Posterior vena cava (tissue), 2 donors: ENCODE measurements around the gene OCLN. TPM values are rescaled to one million over a fixed set of nuclear protein-coding genes. Genes with fewer than 3 reads are reported as not detected.
"Not testable (repeated sequence)": the region's sequence is repeated elsewhere in the genome, so short reads cannot be mapped to it uniquely, and the experiment has no call there.

Experiments
- DNase-seq: peaks from one replicate; pipeline ENCODE4 v3.0.0-alpha.2; 2020; ENCODE audit warnings: low spot score
- intact Hi-C, 2 donors: fragments of 100-400 bp; cut with DNase I; formaldehyde crosslinking; loops; one replicate each; pipeline versions ENCODE4 v1.14.1 to v1.14.2; 2022 to 2023
- long read RNA-seq, 2 donors: library from polyadenylated mRNA; unstranded; transcript quantifications; one replicate each; pipeline ENCODE4 v2.0.0, GENCODE V29; 2020 to 2021
- total RNA-seq, 2 donors: library from RNA; stranded (reverse); fragmentation: NEBNext Ultra II Directional; extraction: Animal tissue kit (Norgen Biotek cat#: 25700); gene quantifications; one replicate each; pipeline ENCODE4 v1.2.1, GENCODE V29; 2021
- donor health status: DM: yes; HTN: yes; CAD: no.
- donor health status: DM: yes; HTN: yes; CAD: no.

The OCLN gene, protein sequence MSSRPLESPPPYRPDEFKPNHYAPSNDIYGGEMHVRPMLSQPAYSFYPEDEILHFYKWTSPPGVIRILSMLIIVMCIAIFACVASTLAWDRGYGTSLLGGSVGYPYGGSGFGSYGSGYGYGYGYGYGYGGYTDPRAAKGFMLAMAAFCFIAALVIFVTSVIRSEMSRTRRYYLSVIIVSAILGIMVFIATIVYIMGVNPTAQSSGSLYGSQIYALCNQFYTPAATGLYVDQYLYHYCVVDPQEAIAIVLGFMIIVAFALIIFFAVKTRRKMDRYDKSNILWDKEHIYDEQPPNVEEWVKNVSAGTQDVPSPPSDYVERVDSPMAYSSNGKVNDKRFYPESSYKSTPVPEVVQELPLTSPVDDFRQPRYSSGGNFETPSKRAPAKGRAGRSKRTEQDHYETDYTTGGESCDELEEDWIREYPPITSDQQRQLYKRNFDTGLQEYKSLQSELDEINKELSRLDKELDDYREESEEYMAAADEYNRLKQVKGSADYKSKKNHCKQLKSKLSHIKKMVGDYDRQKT
- total RNA-seq: 1 to 10 TPM; 1.9 TPM
- long read RNA-seq, donor 1: 0 reads
- long read RNA-seq, donor 2, partial matches to known transcripts: 0 of 1 reads
- long read RNA-seq, donor 2, other reads (novel, unspliced or antisense): 0 of 1 reads

DNA sequence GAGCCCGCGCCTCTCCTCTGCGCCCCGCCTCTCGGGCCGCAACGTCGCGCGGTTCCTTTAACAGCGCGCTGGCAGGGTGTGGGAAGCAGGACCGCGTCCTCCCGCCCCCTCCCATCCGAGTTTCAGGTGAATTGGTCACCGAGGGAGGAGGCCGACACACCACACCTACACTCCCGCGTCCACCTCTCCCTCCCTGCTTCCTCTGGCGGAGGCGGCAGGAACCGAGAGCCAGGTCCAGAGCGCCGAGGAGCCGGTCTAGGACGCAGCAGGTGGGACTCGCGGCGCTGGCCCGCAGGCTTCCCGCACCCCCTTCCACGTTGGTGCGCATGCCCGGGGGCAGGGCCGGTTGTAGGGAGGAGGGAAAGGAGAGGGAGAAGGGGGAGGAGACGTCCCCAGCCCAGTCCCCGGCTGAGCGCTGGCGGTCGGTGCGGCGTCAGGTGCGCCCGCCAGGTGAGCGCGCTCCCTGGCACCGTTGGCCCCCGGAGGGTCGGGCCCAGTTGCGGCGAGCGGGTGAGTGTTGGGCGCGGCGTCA lies at the start of gene OCLN:
OCLN (plus strand) TSS at position 400 of the 532 bp plus-strand sequence. CDS start 11,455 bp downstream, outside the sequence.
- DNase-seq: peak; percentile 82
- intact Hi-C loops: no loop called here

GRCh38 chr5:69444127-69444754 lies 48.3 kb upstream of the OCLN start:
- DNase-seq: no peak
- intact Hi-C loops: no loop called here

- DNase-seq: no peak
- intact Hi-C loops: no loop called here
Measured at GRCh38 chr5:69449511-69449910, 43.1 kb upstream of the OCLN start.

DNA sequence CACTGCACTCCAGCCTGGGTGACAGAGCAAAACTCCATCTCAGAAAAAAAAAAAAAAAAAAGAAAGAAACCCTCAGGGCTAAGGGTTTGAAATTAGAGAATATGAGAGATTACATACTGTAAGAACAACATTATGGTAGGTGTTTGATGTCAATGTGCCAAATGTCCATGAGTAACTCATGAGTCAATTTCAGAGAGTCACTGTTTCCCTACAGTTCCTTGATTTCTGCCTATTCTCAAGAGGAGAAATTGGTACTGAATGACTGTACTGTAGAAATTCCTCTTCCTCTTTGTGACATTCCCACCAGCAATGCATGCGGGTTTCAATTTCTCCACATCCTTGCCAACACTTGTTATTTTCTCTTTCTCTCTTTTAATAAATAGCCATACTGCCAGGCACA lies 42.5 kb upstream of the OCLN start:
- DNase-seq: no peak
- intact Hi-C loops: no loop called here

GRCh38 chr5:69450527-69450926 lies 42.1 kb upstream of the OCLN start:
- intact Hi-C loops, DNase-seq: not testable (repeated sequence)

DNA sequence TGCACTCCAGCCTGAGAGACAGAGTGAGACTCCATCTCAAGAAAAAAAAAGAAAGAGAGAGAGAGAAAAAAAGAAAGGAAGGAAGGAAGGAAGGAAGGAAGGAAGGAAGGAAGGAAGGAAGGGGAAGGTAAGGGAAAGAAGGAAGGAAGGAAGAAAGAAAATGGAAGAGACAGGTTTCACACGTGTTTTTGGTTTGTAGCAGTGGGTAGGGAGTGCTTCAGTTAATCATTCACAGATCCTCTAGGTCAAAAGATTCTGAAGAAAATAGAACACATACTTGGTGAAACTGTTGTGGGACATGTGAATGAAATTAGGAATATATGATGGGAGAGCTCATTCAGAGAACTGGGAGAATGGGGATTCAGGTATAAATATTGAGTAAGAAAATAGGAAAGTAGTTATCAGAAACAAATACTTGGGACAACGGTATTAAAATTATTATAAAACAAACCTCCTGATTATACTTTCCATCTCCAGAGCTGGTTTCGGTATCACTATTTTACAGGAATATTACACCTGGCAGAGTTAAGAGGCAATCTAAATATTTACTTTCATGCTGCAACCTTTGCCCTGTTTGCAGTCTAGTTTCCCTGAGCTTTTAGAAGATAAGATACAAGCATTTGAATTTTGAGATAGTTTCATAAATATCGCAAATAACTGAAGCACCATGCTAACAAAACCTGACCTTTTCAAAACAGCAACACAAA lies 40.5 kb upstream of the OCLN start:
- intact Hi-C loops: no loop called here

GRCh38 chr5:69453487-69453886 lies 39.1 kb upstream of the OCLN start:
- DNase-seq, intact Hi-C loops: not testable (repeated sequence)

More for the DNA sequence above, 40.5 kb upstream of the OCLN start:
- no peak for DNase-seq

DNA sequence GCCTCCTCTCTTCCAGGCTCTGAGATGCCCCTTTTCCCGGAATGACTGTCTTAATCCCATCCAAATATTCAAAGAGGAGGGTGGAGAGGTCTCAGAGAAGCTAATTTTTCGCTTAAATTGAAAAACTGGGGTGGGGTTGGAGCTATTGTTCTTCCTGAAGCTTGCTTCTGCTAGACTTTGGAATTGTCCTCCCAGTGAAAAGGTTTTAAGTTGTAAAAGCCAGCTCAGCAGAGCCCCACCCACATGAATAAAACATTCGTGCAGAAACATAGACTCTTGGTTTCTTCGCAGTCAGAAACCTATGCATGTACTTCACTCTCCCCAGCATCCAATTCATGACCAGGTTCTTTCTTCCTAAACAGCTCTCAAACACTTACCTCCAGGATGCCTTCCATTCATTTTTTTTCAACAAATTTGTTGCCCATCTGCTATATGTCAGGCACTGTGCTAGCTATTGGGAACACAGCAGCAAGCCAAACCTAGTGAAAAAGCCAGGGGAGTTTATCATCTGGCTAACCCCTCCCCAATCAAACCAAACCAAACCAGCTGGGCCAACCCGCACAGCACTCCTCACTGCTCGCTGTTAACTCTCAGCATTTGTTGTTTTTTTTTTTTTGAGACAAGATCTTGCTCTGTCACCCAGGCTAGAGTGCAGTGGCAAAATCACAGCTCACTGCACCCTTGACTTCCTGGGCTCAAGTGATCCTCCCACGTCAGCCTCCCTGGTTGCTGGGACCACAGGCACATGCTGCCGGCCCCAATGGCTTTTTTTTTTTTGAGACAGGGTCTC lies 37.9 kb upstream of the OCLN start:
- intact Hi-C loops: loop anchor here in 1 of 2 donors (2.0 kb wide), 1 partner anchor 14 kb away; no protein-coding TSS in a partner anchor
- no peak for DNase-seq

- DNase-seq: not testable (repeated sequence)
- intact Hi-C loops: loop anchor here in 1 of 2 donors (2.0 kb wide), 1 partner anchor 15 kb away; no protein-coding TSS in a partner anchor
Measured at GRCh38 chr5:69455428-69455988, 37.1 kb upstream of the OCLN start.

DNA sequence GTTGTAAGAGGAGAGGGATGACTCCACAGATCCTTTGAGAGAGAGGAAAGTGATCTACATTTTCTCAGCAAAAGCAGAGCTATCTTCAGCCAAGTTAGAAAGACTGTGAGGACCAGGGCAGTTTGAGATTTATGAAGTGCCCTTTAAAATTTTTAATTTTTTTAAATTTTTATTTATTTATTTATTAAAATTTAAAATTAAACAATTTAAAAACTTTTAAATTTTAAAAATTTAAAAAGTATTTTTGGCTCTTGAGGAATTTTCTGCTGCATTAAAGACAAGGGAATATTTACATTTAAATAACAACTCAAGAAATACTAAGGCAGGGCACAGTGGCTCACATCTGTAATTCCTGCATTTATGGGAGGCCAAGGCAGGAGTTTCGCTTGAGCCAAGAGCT lies 30.4 kb upstream of the OCLN start:
- no peak for DNase-seq
- intact Hi-C loops: no loop called here

DNA sequence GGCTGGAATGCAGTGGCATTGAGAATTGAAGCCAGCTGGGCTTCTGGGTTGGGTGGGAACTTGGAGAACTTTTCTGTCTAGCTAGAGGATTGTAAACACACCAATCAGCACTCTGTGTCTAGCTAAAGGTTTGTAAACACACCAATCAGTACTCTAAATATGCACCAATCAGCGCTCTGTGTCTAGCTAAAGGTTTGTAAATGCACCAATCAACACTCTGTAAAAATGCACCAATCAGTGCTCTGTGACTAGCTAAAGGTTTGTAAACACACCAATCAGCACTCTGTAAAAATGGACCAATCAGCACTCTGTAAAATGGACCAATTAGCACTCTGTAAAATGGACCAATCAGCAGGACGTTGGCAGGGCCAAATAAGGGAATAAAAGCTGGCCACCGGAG lies 26.2 kb upstream of the OCLN start:
- DNase-seq, intact Hi-C loops: not testable (repeated sequence)

DNA sequence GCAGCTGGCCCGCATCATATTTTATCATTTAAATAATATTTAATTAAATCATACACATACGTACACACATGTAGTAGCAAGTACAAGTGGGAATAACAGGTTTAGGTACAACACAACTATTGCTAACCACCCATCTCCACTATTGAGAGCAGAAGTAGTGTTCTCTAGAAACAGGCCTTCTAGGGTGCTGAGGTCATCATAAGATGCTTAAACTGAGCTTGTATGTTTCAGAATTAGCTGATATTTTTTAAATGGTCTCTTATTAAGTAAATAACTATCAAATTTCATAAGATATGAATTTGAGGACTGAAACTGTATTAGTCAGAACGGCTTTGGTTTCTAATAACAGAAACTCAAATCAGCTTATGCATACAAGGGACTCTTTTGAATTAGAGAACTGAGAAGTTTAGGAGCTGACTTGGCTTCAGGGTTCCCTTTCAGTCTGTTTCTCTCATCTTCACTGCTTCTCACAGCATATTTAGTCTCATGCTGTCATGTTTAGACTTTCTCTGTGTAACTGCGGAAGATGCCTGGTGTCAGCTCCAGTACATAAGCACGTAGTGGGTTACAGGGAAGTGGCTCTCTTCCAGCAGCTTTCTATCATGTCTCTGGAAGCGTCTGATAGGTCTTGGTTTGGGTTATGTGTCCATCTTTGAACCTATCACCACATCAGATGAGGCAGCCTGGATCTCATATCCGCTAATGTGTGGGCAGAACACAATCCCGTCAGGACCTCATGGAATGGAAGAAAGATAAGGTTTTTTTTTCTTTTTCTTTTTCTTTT lies 25.0 kb upstream of the OCLN start:
- no peak for DNase-seq
- intact Hi-C loops: no loop called here

DNA sequence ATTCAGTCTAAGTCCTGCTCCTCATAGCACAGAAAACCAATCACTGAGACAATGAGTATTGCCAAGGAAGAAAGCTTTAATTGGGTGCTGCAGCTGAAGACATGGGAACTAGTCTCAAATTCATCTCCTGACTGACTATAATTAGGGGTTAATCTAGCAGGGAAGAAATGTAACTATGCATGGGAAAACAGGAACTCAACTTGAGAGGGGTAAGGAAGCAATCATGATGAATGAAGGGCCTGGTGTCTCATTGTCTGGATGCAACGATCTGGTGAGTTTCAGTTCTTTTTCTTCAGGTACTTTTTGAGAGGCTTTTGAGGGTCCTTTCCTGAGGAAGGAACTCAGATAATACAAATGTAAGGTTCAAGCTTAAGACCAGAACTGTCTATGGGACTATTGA lies 24.0 kb upstream of the OCLN start:
- DNase-seq: no peak
- intact Hi-C loops: no loop called here

GRCh38 chr5:69471516-69471915 lies 21.1 kb upstream of the OCLN start:
- intact Hi-C loops, DNase-seq: not testable (repeated sequence)

DNA sequence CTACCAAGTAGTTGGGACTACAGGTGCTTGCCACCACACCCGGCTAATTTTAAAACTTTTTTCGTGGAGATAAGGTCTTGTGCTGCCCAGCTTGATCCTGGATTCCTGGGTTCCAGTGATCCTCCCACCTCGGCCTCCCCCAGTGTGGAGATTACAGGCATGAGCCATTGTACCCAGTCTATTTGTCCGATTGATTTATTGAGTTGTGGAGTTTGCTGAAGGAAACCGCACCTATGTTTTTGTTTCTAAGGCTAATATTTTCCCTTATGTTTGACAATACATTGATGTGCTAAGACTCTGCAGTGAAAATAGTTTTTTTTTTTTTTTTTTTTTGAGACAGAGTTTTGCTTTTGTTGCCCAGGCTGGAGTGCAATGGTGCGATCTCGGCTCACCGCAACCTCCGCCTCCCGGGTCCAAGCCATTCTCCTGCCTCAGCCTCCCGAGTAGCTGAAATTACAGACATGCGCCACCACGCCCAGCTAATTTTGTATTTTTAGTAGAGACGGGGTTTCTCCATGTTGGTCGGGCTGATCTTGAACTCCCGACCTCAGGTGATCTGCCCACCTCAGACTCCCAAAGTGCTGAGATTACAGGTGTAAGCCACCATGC lies 20.0 kb upstream of the OCLN start:
- intact Hi-C loops, DNase-seq: not testable (repeated sequence)

DNA sequence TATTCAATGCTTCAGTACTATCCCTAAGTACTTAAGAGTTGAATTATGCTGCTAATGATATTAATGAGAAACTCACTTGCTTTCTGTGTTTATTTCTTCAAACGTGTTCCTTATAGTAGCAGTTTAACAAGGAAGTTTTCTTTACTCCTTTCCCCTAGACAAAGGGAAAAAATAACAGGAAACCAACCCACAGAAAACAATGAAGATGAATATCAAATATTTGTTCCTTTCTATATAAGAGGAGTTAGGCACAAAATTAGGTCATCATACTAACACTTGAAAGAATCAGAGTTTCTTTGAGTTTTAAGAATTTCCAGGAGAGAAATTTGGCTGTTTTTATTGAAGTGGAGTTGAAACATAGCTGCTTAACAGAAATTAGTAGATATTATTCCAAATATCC lies 15.4 kb upstream of the OCLN start:
- intact Hi-C loops: no loop called here
- DNase-seq: no peak

- intact Hi-C loops, DNase-seq: not testable (repeated sequence)
Measured at GRCh38 chr5:69478296-69478695, 14.3 kb upstream of the OCLN start.
